KMS-11 (cell line): ENCODE results near the gene IDUA.

Source experiments
- H2AFZ ChIP-seq: fragments of 200-600 bp; sonication (generic); 2 replicates; pipeline ENCODE4 v1.6.1; 2016; ENCODE audit warnings: antibody characterized with exemption, mixed run types, low read depth
- H3K27ac ChIP-seq: fragments of 200-600 bp; sonication (generic); 2 replicates; pipeline ENCODE4 v1.6.1; 2016; ENCODE audit warnings: mild to moderate bottlenecking, mixed run types
- H3K27me3 ChIP-seq: fragments of 200-600 bp; sonication (generic); 2 replicates; pipeline ENCODE4 v1.6.1; 2017; ENCODE audit warnings: mild to moderate bottlenecking, low read depth, mixed run types, moderate library complexity; ENCODE audit not compliant: insufficient read depth
- H3K36me3 ChIP-seq: fragments of 200-600 bp; sonication (generic); 2 replicates; pipeline ENCODE4 v1.6.1; 2017; ENCODE audit warnings: mild to moderate bottlenecking, mixed run types; ENCODE audit not compliant: insufficient read depth
- H3K4me1 ChIP-seq: fragments of 200-600 bp; sonication (generic); 2 replicates; pipeline ENCODE4 v1.6.1; 2016; ENCODE audit warnings: mild to moderate bottlenecking, low read depth, mixed run types; ENCODE audit not compliant: poor library complexity, severe bottlenecking
- H3K4me2 ChIP-seq: fragments of 200-600 bp; sonication (generic); 2 replicates; pipeline ENCODE4 v1.7.0; 2016; ENCODE audit warnings: mild to moderate bottlenecking, mixed run types
- H3K4me3 ChIP-seq: fragments of 200-600 bp; sonication (generic); IDR thresholded peaks from 2 replicates; pipeline ENCODE4 v1.6.1; 2017; ENCODE audit warnings: low read depth, low read length, mixed read lengths; ENCODE audit not compliant: insufficient read depth
- H3K79me2 ChIP-seq: fragments of 200-600 bp; sonication (generic); 2 replicates; pipeline ENCODE4 v1.6.1; 2016; ENCODE audit warnings: low read depth, mixed run types; ENCODE audit not compliant: insufficient read depth
- H3K9ac ChIP-seq: fragments of 200-600 bp; sonication (generic); 2 replicates; pipeline ENCODE4 v1.6.1; 2016; ENCODE audit warnings: mild to moderate bottlenecking, mixed run types
- H4K20me1 ChIP-seq: fragments of 200-600 bp; sonication (generic); 2 replicates; pipeline ENCODE4 v1.6.1; 2016; ENCODE audit warnings: mild to moderate bottlenecking, mixed run types; ENCODE audit not compliant: insufficient read depth
- TF ChIP-seq, protein P1 (sequence below): fragments of 200-600 bp; sonication (generic); conservative IDR thresholded peaks from 2 replicates; pipeline ENCODE4 v1.6.1; 2017; ENCODE audit warnings: low read depth, mild to moderate bottlenecking, antibody characterized with exemption, low read length, moderate library complexity, mixed read lengths

Gene IDUA

GRCh38 chr4:1029529-1029928 is 42.7 kb downstream of the IDUA start:
- no peak overlapping the region for H3K9ac ChIP-seq
- no peaks in the 10 kb centered on the region for H3K36me3 ChIP-seq
- TF ChIP-seq, protein P1, sequence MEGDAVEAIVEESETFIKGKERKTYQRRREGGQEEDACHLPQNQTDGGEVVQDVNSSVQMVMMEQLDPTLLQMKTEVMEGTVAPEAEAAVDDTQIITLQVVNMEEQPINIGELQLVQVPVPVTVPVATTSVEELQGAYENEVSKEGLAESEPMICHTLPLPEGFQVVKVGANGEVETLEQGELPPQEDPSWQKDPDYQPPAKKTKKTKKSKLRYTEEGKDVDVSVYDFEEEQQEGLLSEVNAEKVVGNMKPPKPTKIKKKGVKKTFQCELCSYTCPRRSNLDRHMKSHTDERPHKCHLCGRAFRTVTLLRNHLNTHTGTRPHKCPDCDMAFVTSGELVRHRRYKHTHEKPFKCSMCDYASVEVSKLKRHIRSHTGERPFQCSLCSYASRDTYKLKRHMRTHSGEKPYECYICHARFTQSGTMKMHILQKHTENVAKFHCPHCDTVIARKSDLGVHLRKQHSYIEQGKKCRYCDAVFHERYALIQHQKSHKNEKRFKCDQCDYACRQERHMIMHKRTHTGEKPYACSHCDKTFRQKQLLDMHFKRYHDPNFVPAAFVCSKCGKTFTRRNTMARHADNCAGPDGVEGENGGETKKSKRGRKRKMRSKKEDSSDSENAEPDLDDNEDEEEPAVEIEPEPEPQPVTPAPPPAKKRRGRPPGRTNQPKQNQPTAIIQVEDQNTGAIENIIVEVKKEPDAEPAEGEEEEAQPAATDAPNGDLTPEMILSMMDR = no peak
- H4K20me1 ChIP-seq = no peaks in the 10 kb centered on the region
- H3K27ac ChIP-seq = no peak overlapping the region
- H3K4me3 ChIP-seq = no peak overlapping the region
- no peaks in the 10 kb centered on the region for H3K4me1 ChIP-seq
- no peak overlapping the region for H2AFZ ChIP-seq
- peaks cover 4% of the 10 kb centered on the region; the same call in 1 of the 2 replicates for H3K27me3 ChIP-seq
- H3K79me2 ChIP-seq = no peaks in the 10 kb centered on the region
- no peak overlapping the region for H3K4me2 ChIP-seq

GRCh38 chr4:1030031-1030430 is 43.2 kb downstream of the IDUA start:
- H2AFZ ChIP-seq = no peak overlapping the region

GRCh38 chr4:1030559-1030958 is 43.7 kb downstream of the IDUA start:
- H3K4me3 ChIP-seq = no peak overlapping the region
- no peaks in the 10 kb centered on the region for H3K79me2 ChIP-seq
- H3K36me3 ChIP-seq = no peaks in the 10 kb centered on the region
- peaks cover 4% of the 10 kb centered on the region; the same call in 1 of the 2 replicates for H3K27me3 ChIP-seq
- TF ChIP-seq, protein P1 = no peak
- H2AFZ ChIP-seq = no peak overlapping the region
- no peaks in the 10 kb centered on the region for H3K4me1 ChIP-seq
- no peak overlapping the region for H3K27ac ChIP-seq
- H4K20me1 ChIP-seq = no peaks in the 10 kb centered on the region
- H3K9ac ChIP-seq = no peak overlapping the region
- H3K4me2 ChIP-seq = no peak overlapping the region

More at GRCh38 chr4:1030031-1030430, 43.2 kb downstream of the IDUA start:
- TF ChIP-seq, protein P1 = no peak
- Histone ChIP-seq H3K4me3 (no peak overlapping the region), H3K9ac (no peak overlapping the region), H3K27me3 (peaks cover 4% of the 10 kb centered on the region; the same call in 1 of the 2 replicates), H4K20me1 (no peaks in the 10 kb centered on the region), H3K27ac (no peak overlapping the region), H3K4me1 (no peaks in the 10 kb centered on the region), H3K36me3 (no peaks in the 10 kb centered on the region), H3K4me2 (no peak overlapping the region), H3K79me2 (no peaks in the 10 kb centered on the region)

DNA sequence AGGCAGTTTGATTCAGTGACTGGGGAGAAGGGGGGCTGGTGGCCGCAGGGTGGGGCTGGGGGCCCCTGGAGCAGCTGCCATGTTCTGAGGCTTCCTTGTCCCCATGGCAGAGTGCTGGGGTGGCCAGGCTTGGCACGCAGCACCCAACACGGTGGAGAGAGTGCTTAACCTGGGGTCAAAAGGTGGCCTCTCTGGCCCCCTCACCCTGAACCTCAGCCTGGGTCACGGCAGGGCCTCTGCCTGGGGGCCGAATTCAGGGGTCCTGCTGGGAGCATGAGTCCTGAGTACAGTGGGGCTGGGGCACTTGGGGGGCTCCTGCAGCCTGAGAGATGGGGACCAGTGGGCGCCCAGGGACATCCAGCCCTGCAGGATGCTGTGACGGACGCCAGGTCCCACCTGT is 44.5 kb downstream of the IDUA start:
- Histone ChIP-seq H3K4me3 (no peak overlapping the region), H3K27me3 (peaks cover 4% of the 10 kb centered on the region; the same call in 1 of the 2 replicates), H3K4me2 (no peak overlapping the region), H3K36me3 (no peaks in the 10 kb centered on the region), H3K9ac (no peak overlapping the region), H4K20me1 (no peaks in the 10 kb centered on the region), H3K4me1 (no peaks in the 10 kb centered on the region), H2AFZ (no peak overlapping the region), H3K79me2 (no peaks in the 10 kb centered on the region), H3K27ac (no peak overlapping the region)
- TF ChIP-seq, protein P1 = no peak
